NCI-H128 (cell line): Measurements from ENCODE around the gene SEMA3E.
A peak's percentile ranks its signal among the peaks of the same experiment; 100 is the strongest.
"Not testable (repeated sequence)": the region's sequence is repeated elsewhere in the genome, so short reads cannot be mapped to it uniquely, and the experiment has no call there.

Source experiments
- DNase-seq: peaks from one replicate; lab custom pipeline; 2025; ENCODE audit not compliant: unreplicated experiment; lab: John Stamatoyannopoulos, UW

The SEMA3E gene

GRCh38 chr7:83562960-83563359 is 86.0 kb downstream of the SEMA3E start:
- DNase-seq: no peak

DNA sequence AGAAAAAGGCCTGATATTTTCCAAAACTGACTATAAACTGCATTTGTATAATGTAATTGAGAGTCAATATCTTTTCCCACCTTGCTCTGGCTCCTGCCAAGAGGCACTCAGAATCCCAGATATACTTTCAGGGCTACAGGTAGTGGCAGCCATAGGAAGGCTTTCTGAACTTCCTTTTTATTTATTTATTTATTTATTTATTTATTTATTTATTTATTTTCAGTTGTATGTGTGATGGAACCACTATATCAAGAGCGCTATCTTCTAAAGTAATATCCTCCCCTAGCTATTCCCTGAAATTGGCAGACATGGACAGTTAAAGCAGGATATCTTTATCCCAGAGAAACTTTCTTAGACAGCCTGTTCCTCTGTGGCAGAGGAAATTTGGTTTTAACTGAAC is 86.7 kb downstream of the SEMA3E start:
- no peak for DNase-seq

GRCh38 chr7:83559887-83560286 is 89.1 kb downstream of the SEMA3E start:
- no peak for DNase-seq

- DNase-seq: not testable (repeated sequence)
Observed at GRCh38 chr7:83552556-83552955, 96.4 kb downstream of the SEMA3E start.

DNA sequence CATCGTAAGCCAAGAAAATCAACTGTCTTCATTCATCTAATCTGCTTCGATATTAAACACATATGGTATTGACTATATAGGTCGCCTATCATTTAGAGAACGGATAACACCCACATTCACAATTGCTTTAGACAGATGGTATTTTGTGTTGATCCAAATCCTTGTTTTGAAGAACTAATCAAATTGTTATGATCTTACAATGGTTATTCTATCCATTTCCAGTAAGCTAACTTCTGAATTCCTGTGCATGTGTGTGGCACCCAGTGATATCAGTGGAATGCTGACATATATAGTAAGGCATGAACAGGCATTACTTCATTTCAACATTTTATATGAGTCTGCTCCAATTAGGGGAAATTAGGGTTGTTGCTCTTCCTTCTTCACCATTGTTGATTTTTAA is 98.8 kb downstream of the SEMA3E start:
- no peak for DNase-seq

GRCh38 chr7:83548250-83548649 is 100.7 kb downstream of the SEMA3E start:
- no peak for DNase-seq

DNA sequence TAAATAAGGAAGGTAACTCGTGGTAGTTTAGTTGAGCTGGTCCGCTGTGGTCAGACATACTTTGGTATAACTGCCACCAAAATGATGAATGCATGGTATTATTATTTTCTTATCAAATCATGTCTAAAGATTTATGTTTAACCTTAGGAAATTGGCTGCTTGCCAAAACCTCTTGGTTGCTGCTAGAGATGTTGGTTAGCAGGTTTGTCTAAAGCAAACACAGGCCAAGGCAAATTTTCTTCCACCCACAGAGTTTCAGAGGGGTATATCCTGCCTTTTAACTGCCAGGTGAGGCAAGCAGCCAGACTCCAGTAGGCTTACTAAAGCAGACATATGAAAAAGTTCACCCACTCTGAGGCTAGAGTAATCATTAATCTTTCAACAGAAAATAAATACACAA is 101.4 kb downstream of the SEMA3E start:
- DNase-seq: no peak

DNA sequence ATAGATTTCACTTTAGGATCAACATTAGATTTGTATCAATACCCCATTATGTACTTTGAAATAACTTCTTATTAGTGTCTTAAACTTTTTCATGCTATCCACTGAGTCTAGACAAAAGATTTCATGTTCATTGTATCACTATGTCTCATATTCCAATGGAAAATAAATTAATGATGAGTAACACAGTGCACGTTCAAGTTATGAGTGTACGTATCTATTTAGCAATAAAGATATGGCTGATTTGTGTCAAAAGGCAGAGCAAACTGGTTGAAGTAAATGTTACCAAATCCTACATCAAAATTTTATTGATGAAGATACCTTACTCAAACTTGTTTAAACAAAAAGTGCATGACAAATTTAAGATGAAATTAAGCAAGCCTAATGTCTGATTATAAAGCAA is 102.4 kb downstream of the SEMA3E start:
- no peak for DNase-seq

DNA sequence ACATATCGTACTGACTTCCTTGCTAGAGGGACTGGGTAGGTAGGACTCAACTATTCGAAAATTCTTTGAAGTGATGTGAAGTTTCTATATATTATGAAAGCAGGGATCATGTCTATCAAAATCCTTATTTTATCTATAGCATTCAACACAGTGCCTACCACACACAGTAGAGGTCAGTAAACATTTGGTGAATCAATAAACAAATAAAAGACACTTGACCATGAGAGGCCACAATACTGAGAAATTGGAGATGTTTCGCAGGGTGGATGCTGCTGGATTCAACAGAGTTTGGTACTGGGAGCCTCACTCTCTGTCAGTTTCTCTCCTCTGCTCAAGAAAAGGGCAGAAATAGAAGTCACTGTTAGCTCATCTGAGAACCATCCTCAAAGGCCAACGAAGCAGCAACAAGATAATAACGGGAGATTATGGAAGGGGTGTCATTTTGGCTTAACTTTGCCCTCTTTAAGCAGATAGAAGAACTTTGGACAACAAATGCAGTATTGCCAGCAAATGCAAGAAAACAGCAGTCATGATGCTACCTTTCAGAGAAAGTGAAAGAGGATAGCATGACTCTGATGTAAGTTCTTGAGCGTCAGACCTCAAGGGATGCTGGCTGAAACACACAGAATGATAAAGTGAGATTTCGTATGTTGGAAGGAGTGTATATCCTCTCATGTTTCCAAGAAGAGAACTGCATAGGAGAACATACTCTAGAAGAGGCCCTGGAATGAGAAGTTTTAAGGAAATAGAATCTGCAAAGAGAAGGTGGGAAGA is 107.6 kb downstream of the SEMA3E start:
- no peak for DNase-seq

- DNase-seq: no peak
Observed at GRCh38 chr7:83534488-83534887, 114.5 kb downstream of the SEMA3E start.

- DNase-seq: no peak
Observed at GRCh38 chr7:83532219-83532618, 116.7 kb downstream of the SEMA3E start.

DNA sequence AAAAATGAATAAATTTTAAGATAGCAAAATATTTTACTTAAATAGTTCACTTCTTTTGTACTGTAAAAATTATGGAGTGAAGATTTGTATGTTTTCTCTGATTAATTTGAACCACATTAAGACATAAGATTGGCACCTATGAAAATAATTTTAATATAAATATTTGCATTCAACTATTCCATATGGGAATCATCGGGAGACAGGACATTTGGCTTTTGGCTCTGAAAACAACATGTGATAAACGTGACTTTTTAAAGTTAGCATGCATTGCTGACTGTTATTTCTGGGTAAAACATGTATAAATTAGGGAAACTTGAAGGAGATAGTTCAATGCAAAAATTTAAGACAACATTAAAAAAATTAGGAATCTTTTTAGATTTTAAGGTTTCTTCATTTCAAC is 117.2 kb downstream of the SEMA3E start:
- DNase-seq: no peak

DNA sequence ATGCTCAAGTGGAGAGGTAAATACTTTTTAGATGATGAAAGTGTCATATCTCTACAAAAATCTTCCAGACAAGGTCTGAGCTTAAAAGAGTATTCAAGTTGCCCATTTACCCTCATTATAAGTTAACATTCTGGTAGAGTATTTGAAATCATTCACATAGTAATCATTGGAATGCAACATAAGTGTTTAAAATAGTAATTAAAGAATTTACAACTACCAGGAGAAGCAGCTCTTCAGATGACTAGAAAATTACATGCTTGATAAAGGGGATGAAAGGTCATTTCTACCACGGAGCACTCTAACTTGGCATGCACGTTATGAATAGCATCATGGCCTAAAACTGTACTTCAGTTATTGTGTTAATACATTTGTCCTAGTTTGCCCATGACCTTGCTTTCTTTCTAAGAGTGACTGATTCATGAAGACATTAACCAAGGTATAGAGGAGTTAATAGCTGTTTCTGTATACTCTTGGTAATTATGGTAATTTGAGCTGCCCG is 120.0 kb downstream of the SEMA3E start:
- DNase-seq: no peak

- no peak for DNase-seq
Observed at GRCh38 chr7:83524277-83525075, 124.5 kb downstream of the SEMA3E start.

DNA sequence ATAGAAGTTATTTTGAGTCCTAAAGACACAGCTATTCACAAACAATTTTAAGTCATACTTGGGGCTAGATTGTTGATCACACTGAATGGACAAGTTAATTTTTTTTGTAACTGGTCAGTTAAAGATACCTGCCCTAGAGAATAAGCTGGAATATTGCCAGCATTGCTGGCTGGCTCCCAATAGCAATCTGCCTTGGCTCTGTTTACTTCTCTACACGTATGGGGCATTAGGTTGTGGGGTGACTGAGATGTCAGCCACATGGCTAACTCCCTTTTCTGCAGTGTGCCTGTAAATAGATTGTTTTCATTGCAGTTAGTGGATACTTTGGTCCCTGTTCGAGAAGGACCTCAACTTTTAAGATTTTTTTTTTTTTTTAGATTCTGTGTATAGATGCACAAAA is 128.2 kb downstream of the SEMA3E start:
- DNase-seq: no peak

GRCh38 chr7:83519240-83519639 is 129.7 kb downstream of the SEMA3E start:
- DNase-seq: no peak

GRCh38 chr7:83517035-83517700 is 131.8 kb downstream of the SEMA3E start:
- DNase-seq: peak; percentile 13

GRCh38 chr7:83514977-83515376 is 134.0 kb downstream of the SEMA3E start:
- no peak for DNase-seq

- no peak for DNase-seq
Observed at GRCh38 chr7:83509255-83510021, 139.5 kb downstream of the SEMA3E start.

- no peak for DNase-seq
Observed at GRCh38 chr7:83504330-83504729, 144.6 kb downstream of the SEMA3E start.

DNA sequence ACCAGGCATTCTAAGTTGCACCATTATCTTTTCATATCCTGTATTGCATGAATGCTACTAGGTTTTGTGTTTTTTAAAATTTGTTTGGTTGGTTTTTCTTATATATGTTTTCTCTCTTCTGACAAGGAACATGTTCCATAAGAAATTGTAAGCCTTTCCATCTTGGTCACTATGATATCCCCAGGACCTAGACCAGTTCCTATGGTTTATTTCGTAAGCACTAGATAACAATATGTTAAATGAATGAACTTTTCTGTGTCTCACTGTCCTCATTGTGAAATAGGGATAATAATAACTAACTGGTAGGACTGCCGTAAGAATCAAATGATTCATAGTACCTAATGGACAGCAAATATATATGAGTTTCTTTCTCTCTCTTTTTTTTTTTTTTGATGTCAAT is 146.3 kb downstream of the SEMA3E start:
- DNase-seq: no peak
